ENCODE data around the gene ASB1. TPM values are rescaled to one million over a fixed set of nuclear protein-coding genes. Genes with fewer than 3 reads are reported as not detected.
A peak's percentile ranks its signal among the peaks of the same experiment; 100 is the strongest.

ASB1 gene
- total and polyA plus RNA-seq, 2 of the 13 experiments (the other 11 are each of a cell fraction or from before 2014, with no cell fraction given), result 48.6 to 49.2 TPM

DNA sequence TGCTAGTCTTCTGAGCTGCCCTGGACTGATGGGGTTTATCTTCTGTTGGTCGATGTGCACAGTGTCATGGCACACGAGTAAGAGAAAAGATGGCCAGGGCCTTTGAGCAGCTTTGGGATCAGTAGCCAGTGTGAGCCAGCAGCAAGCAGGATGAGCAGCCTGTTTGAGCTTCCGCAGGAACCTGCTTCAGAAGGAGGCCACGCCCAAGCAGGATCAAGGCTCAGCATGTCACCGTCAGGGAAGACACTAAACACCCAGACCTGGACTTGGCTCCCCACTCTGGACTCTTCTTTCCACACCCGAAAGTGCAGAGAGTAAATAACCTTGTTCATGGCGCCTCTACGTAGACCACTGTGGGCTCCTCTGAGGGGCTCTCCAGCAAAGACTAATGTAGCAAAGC, 25.2 kb upstream of the ASB1 start:
- H3K27ac ChIP-seq (ENCODE audit: extremely low read length, insufficient read depth, low read length), result peak overlapping the region; percentile 58
- H3K79me2 ChIP-seq (ENCODE audit: insufficient read depth, low read length), result no peaks in the 10 kb centered on the region
- in situ Hi-C loops (cut with HindIII; ENCODE audit: extremely low pct_ligation_motif_present, low pct_unique_long_range_greater_than_20kb) (no loop called here), intact Hi-C loops (cut with micrococcal nuclease; ENCODE audit: unreplicated experiment) (no loop called here)
- H3K9me3 ChIP-seq (ENCODE audit: low read length), result no peaks in the 10 kb centered on the region
- TF ChIP-seq HNF4A (CRISPR knock-in tag; IDR thresholded peaks at IDR 0.05) (0 out of 2 replicates have a peak, but pooled peaks have one; percentile 9), HOXA3 (CRISPR knock-in tag; IDR thresholded peaks at IDR 0.05) (0 out of 2 replicates have a peak, but pooled peaks have one; percentile 14), ZMYM3 (CRISPR knock-in tag; IDR thresholded peaks at IDR 0.05) (0 out of 2 replicates have a peak, but pooled peaks have one; percentile 17), NFE2L2 (IDR thresholded peaks at IDR 0.05; ENCODE audit: low read length) (no peak), ZBTB38 (CRISPR knock-in tag; IDR thresholded peaks at IDR 0.05) (peak; percentile 83), ZNF143 (CRISPR knock-in tag; IDR thresholded peaks at IDR 0.05) (no peak), SALL1 (CRISPR knock-in tag; IDR thresholded peaks at IDR 0.05) (peak; percentile 38; the same call in 1 of the 2 replicates), ZNF687 (CRISPR knock-in tag; IDR thresholded peaks at IDR 0.05) (0 out of 2 replicates have a peak, but pooled peaks have one; percentile 30), ZNF253 (CRISPR knock-in tag; IDR thresholded peaks at IDR 0.05; ENCODE audit: borderline replicate concordance) (no peak)
- TF ChIP-seq, protein P1, sequence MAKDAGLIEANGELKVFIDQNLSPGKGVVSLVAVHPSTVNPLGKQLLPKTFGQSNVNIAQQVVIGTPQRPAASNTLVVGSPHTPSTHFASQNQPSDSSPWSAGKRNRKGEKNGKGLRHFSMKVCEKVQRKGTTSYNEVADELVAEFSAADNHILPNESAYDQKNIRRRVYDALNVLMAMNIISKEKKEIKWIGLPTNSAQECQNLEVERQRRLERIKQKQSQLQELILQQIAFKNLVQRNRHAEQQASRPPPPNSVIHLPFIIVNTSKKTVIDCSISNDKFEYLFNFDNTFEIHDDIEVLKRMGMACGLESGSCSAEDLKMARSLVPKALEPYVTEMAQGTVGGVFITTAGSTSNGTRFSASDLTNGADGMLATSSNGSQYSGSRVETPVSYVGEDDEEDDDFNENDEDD (CRISPR knock-in tag; IDR thresholded peaks at IDR 0.05; ENCODE audit: borderline replicate concordance), result no peak
- H3K27me3 ChIP-seq (ENCODE audit: control insufficient read depth in 1 of 2, insufficient read depth in 2 of 2, low read length in 2 of 2), result no peaks in the 10 kb centered on the region
- no peak overlapping the region for H3K4me2 ChIP-seq (ENCODE audit: low read depth, low read length)
- POLR2A ChIA-PET, result interaction anchor here (1.2 kb wide), 1 partner anchor 26 kb away, joined by 3 read pairs; no protein-coding TSS in a partner anchor
- H3K9ac ChIP-seq (ENCODE audit: insufficient read depth, low read depth, low read length), result no peak overlapping the region
- ATAC-seq, result no peak
- H3K36me3 ChIP-seq (replicated peaks in 1 of 2; ENCODE audit: control insufficient read depth in 1 of 2, insufficient read depth in 2 of 2, low read length in 2 of 2), result no peaks in the 10 kb centered on the region; a peak in 1 of 5 replicates
- FAIRE-seq, result no peak
- CTCF ChIA-PET (ENCODE audit: low intra/inter-chr PET ratio, low total read pairs), result no interaction called here
- DNase-seq (ENCODE audit: low spot score), result no peak
- WGBS (ENCODE audit: low lambda C conversion rate), result 80% methylated on average over 8 of the region's 8 CpGs
- H2AFZ ChIP-seq (ENCODE audit: low read length), result no peak overlapping the region
- BruUV-seq (replicated peaks), result no TSS peak
- H3K4me3 ChIP-seq (replicated peaks in 1 of 3; ENCODE audit: insufficient read depth in 1 of 3, low read depth in 2 of 3, low read length in 3 of 3), result no peak overlapping the region
- H3K4me1 ChIP-seq (ENCODE audit: insufficient read depth, low read length), result peaks cover 70% of the 10 kb centered on the region
- H4K20me1 ChIP-seq (ENCODE audit: insufficient read depth, low read length), result no peaks in the 10 kb centered on the region

Measured in HepG2 (cell line).